Peyer's patch (tissue), 4 donors: Measurements from ENCODE around the gene SIRT2.
A peak's percentile ranks its signal among the peaks of the same experiment; 100 is the strongest.

Experiments
- CTCF ChIP-seq, 6 experiments: fragments of 450-650 bp in 4 of 6; fragments of 200-600 bp in 2 of 6; sonication (generic) in 1 of 6; IDR thresholded peaks; one replicate each; pipeline ENCODE4 v1.5.1; 2017 to 2019; ENCODE audit warnings: antibody characterized with exemption in 6 of 6, mild to moderate bottlenecking in 3 of 6, moderate library complexity in 1 of 6
- POLR2A ChIP-seq, 2 donors: fragments of 450-650 bp; IDR thresholded peaks; one replicate each; pipeline ENCODE4 v1.5.1; 2017; ENCODE audit warnings: antibody characterized with exemption in 2 of 2, mild to moderate bottlenecking in 2 of 2, moderate library complexity in 2 of 2

DNA sequence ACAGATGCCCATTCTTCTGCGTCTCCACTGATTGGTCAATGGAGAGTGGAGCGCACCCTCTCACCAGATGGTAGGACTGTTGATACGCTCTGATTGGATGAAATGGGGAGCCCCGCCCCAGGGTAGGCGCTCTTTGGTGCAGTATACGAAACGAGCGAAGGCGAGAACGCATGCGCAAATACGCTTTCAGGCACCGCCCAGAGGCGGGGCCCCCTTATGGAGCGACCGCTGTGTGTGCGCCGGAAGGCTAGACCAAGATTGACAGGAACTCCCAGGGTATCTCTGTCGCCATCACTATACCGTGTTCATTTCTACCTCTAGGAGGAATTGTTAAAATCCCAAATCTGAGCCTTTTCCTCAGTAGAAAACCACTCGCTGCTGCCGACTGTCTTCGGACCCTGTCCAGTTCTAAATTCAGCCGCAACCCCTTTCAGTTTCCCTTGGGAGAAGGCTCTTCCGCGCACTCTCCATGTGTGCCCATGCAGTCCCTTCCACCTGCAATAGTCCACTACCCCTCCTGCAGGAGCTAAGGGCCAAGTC is 48.9 kb downstream of the SIRT2 start:
- TF ChIP-seq CTCF (IDR thresholded peaks at IDR 0.05) = peak; percentile 7 to 55 (median 42)
- peak; percentile 91 to 99 for TF ChIP-seq POLR2A (IDR thresholded peaks at IDR 0.05)
